H1 (cell line): ENCODE results near the gene EGR1. TPM values are rescaled to one million over a fixed set of nuclear protein-coding genes. Genes with fewer than 3 reads are reported as not detected.

Source experiments
- CTCF ChIA-PET: fragments of 300-600 bp; sonication (Branson Sonifier 250); formaldehyde crosslinking; loops from one replicate; lab custom pipeline; 2021; ENCODE audit not compliant: partially characterized antibody; lab: Charles Lee
- POLR2A ChIA-PET: fragments of 300-600 bp; sonication (Branson Sonifier 250); formaldehyde crosslinking; loops from one replicate; lab custom pipeline; 2021; ENCODE audit warnings: inconsistent platforms; ENCODE audit not compliant: partially characterized antibody; lab: Charles Lee
- DNase-seq, 2 experiments: peaks; one replicate each; pipeline versions ENCODE4 v3.0.0 to v3.0.0-alpha.2; 2010 to 2022; ENCODE audit warnings: low spot score in 2 of 2, low read depth in 1 of 2, mixed read lengths in 1 of 2
- FAIRE-seq: peaks from 2 replicates; lab custom pipeline; 2011; peaks lifted over from hg19 to GRCh38; lab: Jason Lieb, UNC
- H2AFZ ChIP-seq: 2 replicates; pipeline ENCODE4 v1.8.1; 2012; ENCODE audit warnings: low read length, inconsistent platforms
- H2AK5ac ChIP-seq: 2 replicates; pipeline ENCODE4 v1.6.1; 2013; ENCODE audit warnings: low read depth, low read length
- H2BK120ac ChIP-seq: replicated peaks from 2 replicates; pipeline ENCODE3; 2013; ENCODE audit warnings: low read depth, low read length, inconsistent platforms
- H2BK12ac ChIP-seq: 2 replicates; pipeline ENCODE4 v1.6.1; 2013; ENCODE audit warnings: low read depth, low read length
- H2BK15ac ChIP-seq: 2 replicates; pipeline ENCODE4 v1.6.1; 2013; ENCODE audit warnings: low read length
- H2BK20ac ChIP-seq: 2 replicates; pipeline ENCODE4 v1.6.1; 2013; ENCODE audit warnings: low read length
- H2BK5ac ChIP-seq: 2 replicates; pipeline ENCODE4 v1.6.1; 2013; ENCODE audit warnings: low read depth, low read length
- H3K14ac ChIP-seq: 2 replicates; pipeline ENCODE4 v1.6.1; 2013; ENCODE audit warnings: inconsistent platforms; ENCODE audit not compliant: insufficient read length
- H3K18ac ChIP-seq: 2 replicates; pipeline ENCODE4 v1.6.1; 2013; ENCODE audit warnings: low read length; ENCODE audit errors: extremely low read depth
- H3K23ac ChIP-seq: 2 replicates; pipeline ENCODE4 v1.6.1; 2013; ENCODE audit warnings: inconsistent platforms; ENCODE audit not compliant: insufficient read length
- H3K23me2 ChIP-seq: 2 replicates; pipeline ENCODE4 v1.6.1; 2013; ENCODE audit warnings: low read depth, low read length
- H3K27ac ChIP-seq: 2 replicates; pipeline ENCODE4 v1.6.1; 2011; ENCODE audit warnings: low read depth, low read length, inconsistent platforms
- H3K27me3 ChIP-seq, 4 experiments: replicated peaks in 1 of 4; 1 replicate in 1 of 4; 2 replicates in 3 of 4; pipeline versions ENCODE4 v1.6.1 to v1.8.1; 2011 to 2013; ENCODE audit warnings: low read length in 3 of 4, mild to moderate bottlenecking in 3 of 4, inconsistent platforms in 2 of 4, mixed read lengths in 2 of 4, moderate library complexity in 1 of 4; ENCODE audit not compliant: control insufficient read depth in 3 of 4, insufficient read depth in 3 of 4; ENCODE audit errors: extremely low read depth in 1 of 4
- H3K36me3 ChIP-seq, 4 experiments: 2 replicates each; pipeline versions ENCODE4 v1.6.1 to v1.8.1; 2011 to 2013; ENCODE audit warnings: mild to moderate bottlenecking in 4 of 4, low read length in 3 of 4, moderate library complexity in 2 of 4, control low read depth in 1 of 4, inconsistent platforms in 1 of 4; ENCODE audit not compliant: insufficient read depth in 4 of 4, control insufficient read depth in 2 of 4
- H3K4ac ChIP-seq: replicated peaks from 2 replicates; pipeline ENCODE3; 2013; ENCODE audit warnings: low read length, low read depth, mixed read lengths, inconsistent platforms; ENCODE audit not compliant: insufficient read length
- H3K4me1 ChIP-seq, 4 experiments: replicated peaks in 1 of 4; 1 replicate in 1 of 4; 2 replicates in 3 of 4; pipeline versions ENCODE4 v1.6.1 to v1.8.1; 2011 to 2013; ENCODE audit warnings: low read length in 3 of 4, inconsistent platforms in 2 of 4, mixed read lengths in 1 of 4; ENCODE audit not compliant: insufficient read depth in 4 of 4, control insufficient read depth in 3 of 4
- H3K4me2 ChIP-seq, 2 experiments: 2 replicates each; pipeline versions ENCODE4 v1.6.1 to v1.8.1; 2011 to 2013; ENCODE audit warnings: low read depth in 2 of 2, low read length in 2 of 2, control low read depth in 1 of 2, inconsistent platforms in 1 of 2, mild to moderate bottlenecking in 1 of 2; ENCODE audit not compliant: insufficient read depth in 1 of 2
- H3K4me3 ChIP-seq, 4 experiments: fragments of 200-600, 300-600 bp in 1 of 4; sonication (generic), shearing (Covaris generic), sonication (Bioruptor Twin) in 1 of 4; 2 replicates each; pipeline versions ENCODE4 v1.5.1 to v1.8.1; 2011 to 2016; ENCODE audit warnings: low read length in 4 of 4, low read depth in 3 of 4, control low read depth in 2 of 4, inconsistent platforms in 2 of 4, mild to moderate bottlenecking in 2 of 4, mixed read lengths in 1 of 4, moderate library complexity in 1 of 4; ENCODE audit not compliant: insufficient read depth in 2 of 4; ENCODE audit errors: extremely low read depth in 1 of 4
- H3K56ac ChIP-seq: replicated peaks from 2 replicates; pipeline ENCODE3; 2013; ENCODE audit warnings: low read depth, mild to moderate bottlenecking, mixed read lengths, low read length, inconsistent platforms; ENCODE audit not compliant: insufficient read length
- H3K79me1 ChIP-seq: 2 replicates; pipeline ENCODE4 v1.6.1; 2013; ENCODE audit warnings: low read depth, low read length, control low read depth
- H3K79me2 ChIP-seq, 2 experiments: 2 replicates each; pipeline versions ENCODE4 v1.6.1 to v1.8.1; 2012 to 2013; ENCODE audit warnings: low read length in 2 of 2, mild to moderate bottlenecking in 2 of 2, inconsistent platforms in 1 of 2; ENCODE audit not compliant: insufficient read depth in 2 of 2, control insufficient read depth in 1 of 2
- H3K9ac ChIP-seq, 4 experiments: replicated peaks in 1 of 4; 1 replicate in 1 of 4; 2 replicates in 3 of 4; pipeline versions ENCODE4 v1.6.1 to v1.8.1; 2011 to 2013; ENCODE audit warnings: low read depth in 3 of 4, low read length in 3 of 4, control low read depth in 2 of 4, mild to moderate bottlenecking in 2 of 4, moderate library complexity in 2 of 4, inconsistent platforms in 1 of 4; ENCODE audit errors: extremely low read depth in 1 of 4
- H3K9me3 ChIP-seq, 2 experiments: 2 replicates each; pipeline versions ENCODE4 v1.6.1 to v1.8.1; 2012 to 2013; ENCODE audit warnings: mild to moderate bottlenecking in 2 of 2, moderate library complexity in 2 of 2, control low read depth in 1 of 2, inconsistent platforms in 1 of 2, low read depth in 1 of 2, low read length in 1 of 2, mixed read lengths in 1 of 2; ENCODE audit not compliant: insufficient read depth in 2 of 2
- H4K20me1 ChIP-seq, 2 experiments: replicated peaks in 1 of 2; 2 replicates each; pipeline versions ENCODE3 to v1.8.1; 2011 to 2013; ENCODE audit warnings: inconsistent platforms in 2 of 2, low read length in 2 of 2, mild to moderate bottlenecking in 1 of 2; ENCODE audit not compliant: insufficient read depth in 2 of 2, control insufficient read depth in 1 of 2
- H4K5ac ChIP-seq: 2 replicates; pipeline ENCODE4 v1.6.1; 2013; ENCODE audit warnings: low read length, low read depth, mixed read lengths, inconsistent platforms; ENCODE audit not compliant: insufficient read length
- H4K8ac ChIP-seq: 2 replicates; pipeline ENCODE4 v1.8.0; 2013; ENCODE audit warnings: mild to moderate bottlenecking, moderate library complexity, low read length, inconsistent platforms; ENCODE audit not compliant: insufficient read depth; ENCODE audit errors: extremely low read depth
- H4K91ac ChIP-seq: replicated peaks from 2 replicates; pipeline ENCODE3; 2013; ENCODE audit warnings: low read length, mixed read lengths, inconsistent platforms; ENCODE audit not compliant: insufficient read length
- BACH1 ChIP-seq: IDR thresholded peaks from 2 replicates; pipeline ENCODE4 v1.6.1; 2012; ENCODE audit warnings: low read length, improper control_type of control experiment
- CEBPB ChIP-seq: IDR thresholded peaks from 2 replicates; pipeline ENCODE4 v1.6.1; 2012; ENCODE audit warnings: low read depth, low read length
- JUND ChIP-seq: IDR thresholded peaks from 2 replicates; pipeline ENCODE4 v1.6.1; 2011; ENCODE audit warnings: mild to moderate bottlenecking, improper control_type of control experiment, low read length
- MAFK ChIP-seq: IDR thresholded peaks from 2 replicates; pipeline ENCODE4 v1.6.1; 2012; ENCODE audit warnings: low read depth, mild to moderate bottlenecking, improper control_type of control experiment, low read length
- PHF8 ChIP-seq: fragments of 200-600 bp; sonication (generic); conservative IDR thresholded peaks from 2 replicates; pipeline ENCODE4 v1.7.1; 2012; ENCODE audit warnings: low read depth, mild to moderate bottlenecking, inconsistent platforms, low read length, moderate library complexity
- POLR2A ChIP-seq, 2 experiments: IDR thresholded peaks; 1 replicate in 1 of 2; 2 replicates in 1 of 2; pipeline ENCODE4 v1.6.1; 2011; ENCODE audit warnings: low read depth in 2 of 2, low read length in 2 of 2, mild to moderate bottlenecking in 2 of 2; ENCODE audit errors: control extremely low read depth in 1 of 2
- RFX5 ChIP-seq: IDR thresholded peaks from 2 replicates; pipeline ENCODE4 v1.6.1; 2011; ENCODE audit warnings: low read depth, low read length, improper control_type of control experiment, borderline replicate concordance
- SAP30 ChIP-seq: fragments of 300-600 bp; sonication (generic); IDR thresholded peaks from 2 replicates; pipeline ENCODE4 v1.7.1; 2012; ENCODE audit warnings: low read length, moderate library complexity, mild to moderate bottlenecking, inconsistent platforms; ENCODE audit not compliant: insufficient read depth, insufficient replicate concordance
- SP2 ChIP-seq: IDR thresholded peaks from 2 replicates; pipeline ENCODE4 v1.6.1; 2012; ENCODE audit warnings: mild to moderate bottlenecking, low read length, inconsistent platforms
- TAF7 ChIP-seq: optimal IDR thresholded peaks from 2 replicates; pipeline ENCODE3; 2011; ENCODE audit warnings: low read depth, mild to moderate bottlenecking, inconsistent platforms, low read length, moderate library complexity, borderline replicate concordance
- WGBS, 2 experiments: shearing (Covaris generic) in 1 of 2; methylation state at CpG; one replicate each; pipeline versions ENCODE4 v1.1.6 to v1.1.7; 2013 to 2015; ENCODE audit warnings: low lambda C conversion rate in 2 of 2, mixed read lengths in 2 of 2, inconsistent platforms in 1 of 2, low coverage in 1 of 2, missing lambda C conversion rate in 1 of 2; ENCODE audit not compliant: insufficient replicate concordance in 2 of 2, insufficient coverage in 1 of 2, insufficient read length in 1 of 2; ENCODE audit errors: extremely low coverage in 1 of 2, missing lambda C conversion rate in 1 of 2; 5-methylcytosine and 5-hydroxymethylcytosine counted together
- polyA plus RNA-seq, 7 experiments: library from polyadenylated mRNA; depleted of rRNA in 3 of 7; stranded (reverse) in 5 of 7; unstranded in 2 of 7; fragments of >200 nt in 5 of 7; fragments of 200-250 nt in 2 of 7; gene quantifications; 1 replicate in 5 of 7; 2 replicates in 1 of 7; 4 replicates in 1 of 7; pipeline versions ENCODE4 v1.2.1 to v1.2.3, GENCODE V29; 2011 to 2013; ENCODE audit warnings: missing spikeins in 2 of 7, mixed read lengths in 2 of 7
- total RNA-seq: library from RNA; stranded (reverse); fragmentation: NEBNext Ultra II Directional; extraction: Animal tissue kit (Norgen Biotek cat#: 25700); gene quantifications from 2 replicates; pipeline ENCODE4 v1.2.1, GENCODE V29; 2021
- TF ChIP-seq, protein P1 (sequence below): IDR thresholded peaks from 2 replicates; pipeline ENCODE4 v1.6.1; 2012; ENCODE audit warnings: inconsistent platforms

EGR1 gene
- total and polyA plus RNA-seq, 2 of the 8 experiments (the other 6 are each of a cell fraction or from before 2014, with no cell fraction given), result 16.2 to 35.5 TPM

DNA sequence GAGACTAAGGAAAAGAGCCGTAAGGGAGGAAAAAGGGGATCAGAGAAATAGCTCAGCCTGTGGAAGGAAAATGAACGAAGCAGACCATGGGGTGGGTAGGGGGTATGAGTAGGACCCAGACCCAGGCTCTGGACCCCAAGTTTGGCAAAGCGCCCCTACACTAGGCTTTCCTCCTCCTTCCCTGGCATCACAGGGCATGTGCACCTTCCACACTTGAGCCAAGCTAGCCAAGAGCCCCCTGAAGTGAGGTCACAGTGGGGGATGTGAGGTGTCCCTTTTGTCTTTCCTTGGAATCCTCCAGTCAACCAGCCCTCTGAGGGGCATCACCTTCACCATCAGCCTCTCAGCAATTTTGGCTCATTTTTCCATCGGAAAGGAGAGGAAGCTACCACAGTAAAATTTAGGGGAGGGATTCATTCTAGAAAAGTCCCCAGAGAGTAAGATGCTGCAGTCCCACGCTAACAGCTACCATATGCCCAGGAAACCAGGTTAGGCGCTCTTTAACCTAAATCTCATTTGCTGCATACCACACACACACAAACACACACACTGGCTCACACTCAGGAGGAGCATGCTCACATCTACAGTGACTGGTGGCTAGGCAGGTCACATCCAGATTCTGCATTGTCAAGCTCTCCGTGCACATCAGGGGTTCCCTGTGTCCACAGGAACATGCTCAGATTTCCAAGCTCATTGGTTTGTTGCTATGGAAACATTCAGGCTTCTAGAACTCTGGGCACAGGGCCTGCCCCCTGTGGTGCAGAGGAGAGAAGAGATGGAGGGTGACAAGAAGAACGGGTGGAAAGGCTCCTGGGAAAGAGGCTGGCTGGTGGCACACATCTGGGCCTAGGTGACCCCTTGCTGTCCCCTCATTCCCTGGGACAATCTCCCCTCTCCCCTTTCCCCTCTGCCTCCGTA lies 16.5 kb upstream of the EGR1 start:
- no peaks in the 10 kb centered on the region for H3K79me2 ChIP-seq
- POLR2A ChIA-PET, result interaction anchor here (0.7 to 10.1 kb wide), 14 partner anchors 8 to 270 kb away, joined by 3 to 128 read pairs (median 5); partner anchors contain the start of genes CDC23, CDC25C, EGR1 and ETF1
- no peak for TF ChIP-seq PHF8
- TF ChIP-seq SAP30, result no peak
- TF ChIP-seq BACH1, result no peak
- TF ChIP-seq RFX5, result no peak
- no peak for TF ChIP-seq MAFK
- TF ChIP-seq JUND, result no peak
- TF ChIP-seq POLR2A (IDR thresholded peaks at IDR 0.05; ENCODE audit: control extremely low read depth in 1 of 2, low read depth in 2 of 2, low read length in 2 of 2), result no peak
- TF ChIP-seq SP2, result no peak
- no peak for TF ChIP-seq TAF7
- TF ChIP-seq, protein P1, sequence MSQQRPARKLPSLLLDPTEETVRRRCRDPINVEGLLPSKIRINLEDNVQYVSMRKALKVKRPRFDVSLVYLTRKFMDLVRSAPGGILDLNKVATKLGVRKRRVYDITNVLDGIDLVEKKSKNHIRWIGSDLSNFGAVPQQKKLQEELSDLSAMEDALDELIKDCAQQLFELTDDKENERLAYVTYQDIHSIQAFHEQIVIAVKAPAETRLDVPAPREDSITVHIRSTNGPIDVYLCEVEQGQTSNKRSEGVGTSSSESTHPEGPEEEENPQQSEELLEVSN, result no peak
- TF ChIP-seq CEBPB, result no peak

More for the DNA sequence above, 16.5 kb upstream of the EGR1 start:
- Histone ChIP-seq H3K4me3 (no peak overlapping the region), H3K27me3 (peaks cover 0 to 1% (median 0%) of the 10 kb centered on the region in 4 experiments; a peak in 1 of 7 replicates), H2BK15ac (0 out of 2 replicates have a peak overlapping the region, but pooled peaks have one; percentile 21), H3K14ac (no peak overlapping the region), H3K36me3 (no peaks in the 10 kb centered on the region), H2BK120ac (no peak overlapping the region), H3K27ac (no peak overlapping the region), H2BK12ac (no peak overlapping the region), H3K79me1 (no peaks in the 10 kb centered on the region), H4K91ac (no peak overlapping the region), H2AK5ac (no peak overlapping the region), H2BK20ac (peak overlapping the region; percentile 27; the same call in 1 of the 2 replicates), H2BK5ac (0 out of 2 replicates have a peak overlapping the region, but pooled peaks have one; percentile 66), H3K4ac (no peak overlapping the region), H3K56ac (no peak overlapping the region), H3K4me1 (peaks cover 0 to 15% (median 7%) of the 10 kb centered on the region in 4 experiments; a peak in 4 of 7 replicates), H4K20me1 (no peaks in the 10 kb centered on the region), H2AFZ (no peak overlapping the region), H3K9me3 (no peaks in the 10 kb centered on the region), H3K23me2 (no peaks in the 10 kb centered on the region), H3K4me2 (no peak overlapping the region), H3K23ac (no peak overlapping the region), H3K18ac (no peak overlapping the region; the same call in 1 of the 2 replicates), H4K8ac (no peak overlapping the region), H4K5ac (no peak overlapping the region), H3K9ac (no peak overlapping the region)
- CTCF ChIA-PET, result interaction anchor here (0.5 to 24.9 kb wide), 22 partner anchors 10 to 523 kb away, joined by 3 to 532 read pairs (median 4); partner anchors contain the start of genes EGR1 and REEP2
- DNase-seq (no peak), FAIRE-seq (no peak)
- WGBS, 2 experiments, result 81% methylated on average over 7 of the region's 9 CpGs; no CpG with 5 or more reads in 1 of the 2 experiments
